Measurements from ENCODE around the gene CCDC34. TPM values are rescaled to one million over a fixed set of nuclear protein-coding genes. Genes with fewer than 3 reads are reported as not detected.

CCDC34 gene, protein sequence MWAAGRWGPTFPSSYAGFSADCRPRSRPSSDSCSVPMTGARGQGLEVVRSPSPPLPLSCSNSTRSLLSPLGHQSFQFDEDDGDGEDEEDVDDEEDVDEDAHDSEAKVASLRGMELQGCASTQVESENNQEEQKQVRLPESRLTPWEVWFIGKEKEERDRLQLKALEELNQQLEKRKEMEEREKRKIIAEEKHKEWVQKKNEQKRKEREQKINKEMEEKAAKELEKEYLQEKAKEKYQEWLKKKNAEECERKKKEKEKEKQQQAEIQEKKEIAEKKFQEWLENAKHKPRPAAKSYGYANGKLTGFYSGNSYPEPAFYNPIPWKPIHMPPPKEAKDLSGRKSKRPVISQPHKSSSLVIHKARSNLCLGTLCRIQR
- total RNA-seq: 3.8 and 7.0 TPM in 2 replicates

DNA sequence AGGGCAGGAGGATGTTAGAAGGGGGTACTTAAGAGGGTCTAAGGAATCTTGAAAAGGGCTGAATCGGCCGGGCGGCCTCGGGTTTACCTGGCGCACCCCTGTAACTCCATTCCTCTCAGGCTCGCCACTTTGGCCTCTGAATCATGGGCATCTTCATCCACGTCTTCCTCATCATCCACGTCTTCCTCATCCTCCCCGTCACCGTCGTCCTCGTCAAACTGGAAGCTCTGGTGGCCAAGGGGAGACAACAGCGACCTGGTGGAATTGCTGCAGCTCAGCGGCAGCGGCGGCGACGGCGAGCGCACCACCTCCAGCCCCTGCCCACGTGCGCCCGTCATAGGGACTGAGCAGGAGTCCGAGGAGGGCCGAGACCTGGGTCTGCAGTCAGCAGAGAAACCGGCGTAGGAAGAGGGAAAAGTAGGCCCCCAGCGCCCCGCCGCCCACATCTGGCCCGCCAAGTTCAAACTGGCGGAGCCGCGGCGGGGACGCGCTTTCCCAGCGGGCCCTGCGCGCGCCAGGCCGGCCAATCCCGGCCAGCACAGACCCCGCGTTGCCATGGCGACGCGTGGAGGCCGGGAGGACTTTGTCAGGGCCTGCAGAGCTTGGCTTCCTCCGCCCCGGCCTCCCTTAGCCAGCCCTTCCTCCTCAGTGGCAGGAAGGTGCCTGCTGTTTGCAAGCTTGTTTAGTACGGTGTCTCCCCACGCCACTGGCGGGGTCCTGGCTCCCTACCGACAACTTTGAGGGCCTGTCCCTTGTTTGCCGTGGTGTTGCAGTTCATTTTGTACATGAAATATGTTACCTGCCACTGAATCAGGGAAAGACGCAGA lies at the start of gene CCDC34:
Gene CCDC34 (minus strand): TSS at position 467 of the 827 bp plus-strand sequence. CDS start 21 bp downstream, at position 446.

Other genes starting within 250 kb of the CCDC34 start
- gene LGR4, start 109.6 kb upstream of the CCDC34 start, total RNA-seq: 29.5 and 36.4 TPM in 2 replicates
- gene LIN7C, start 143.6 kb upstream of the CCDC34 start, total RNA-seq: 89.2 and 95.8 TPM in 2 replicates